Activated T-helper 17 cell treated with anti-CD3 and anti-CD28 coated beads, Interleukin-2, amount 50 U/mL, for 72 hours (primary cell): ENCODE data around the gene MGST1. TPM values are rescaled to one million over a fixed set of nuclear protein-coding genes. Genes with fewer than 3 reads are reported as not detected.

Source experiments
- ATAC-seq: fragments of 150-1000 bp; cut with Tn5 transposase; replicated peaks from 2 replicates; pipeline ENCODE4 v1.10.0; 2021; ENCODE audit warnings: mild to moderate bottlenecking, moderate library complexity
- H3K27ac Mint-ChIP-seq: one replicate; pipeline ENCODE4 v1.8.0; 2022; ENCODE audit warnings: mixed read lengths
- H3K27me3 Mint-ChIP-seq: one replicate; pipeline ENCODE4 v1.8.0; 2022; ENCODE audit warnings: mixed read lengths
- H3K36me3 Mint-ChIP-seq: one replicate; pipeline ENCODE4 v1.8.0; 2022; ENCODE audit warnings: low read depth, mild to moderate bottlenecking, mixed read lengths
- H3K4me1 Mint-ChIP-seq: one replicate; pipeline ENCODE4 v1.8.0; 2022; ENCODE audit warnings: mixed read lengths
- H3K4me3 Mint-ChIP-seq: one replicate; pipeline ENCODE4 v1.8.0; 2022; ENCODE audit warnings: mild to moderate bottlenecking, mixed read lengths
- H3K9me3 Mint-ChIP-seq: one replicate; pipeline ENCODE4 v1.8.0; 2022; ENCODE audit warnings: mixed read lengths
- total RNA-seq, 2 donors: library from RNA; stranded (reverse); gene quantifications; one replicate each; pipeline ENCODE4 v1.2.3, GENCODE V29; 2022

Gene MGST1, protein sequence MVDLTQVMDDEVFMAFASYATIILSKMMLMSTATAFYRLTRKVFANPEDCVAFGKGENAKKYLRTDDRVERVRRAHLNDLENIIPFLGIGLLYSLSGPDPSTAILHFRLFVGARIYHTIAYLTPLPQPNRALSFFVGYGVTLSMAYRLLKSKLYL
- not detected for total RNA-seq

DNA sequence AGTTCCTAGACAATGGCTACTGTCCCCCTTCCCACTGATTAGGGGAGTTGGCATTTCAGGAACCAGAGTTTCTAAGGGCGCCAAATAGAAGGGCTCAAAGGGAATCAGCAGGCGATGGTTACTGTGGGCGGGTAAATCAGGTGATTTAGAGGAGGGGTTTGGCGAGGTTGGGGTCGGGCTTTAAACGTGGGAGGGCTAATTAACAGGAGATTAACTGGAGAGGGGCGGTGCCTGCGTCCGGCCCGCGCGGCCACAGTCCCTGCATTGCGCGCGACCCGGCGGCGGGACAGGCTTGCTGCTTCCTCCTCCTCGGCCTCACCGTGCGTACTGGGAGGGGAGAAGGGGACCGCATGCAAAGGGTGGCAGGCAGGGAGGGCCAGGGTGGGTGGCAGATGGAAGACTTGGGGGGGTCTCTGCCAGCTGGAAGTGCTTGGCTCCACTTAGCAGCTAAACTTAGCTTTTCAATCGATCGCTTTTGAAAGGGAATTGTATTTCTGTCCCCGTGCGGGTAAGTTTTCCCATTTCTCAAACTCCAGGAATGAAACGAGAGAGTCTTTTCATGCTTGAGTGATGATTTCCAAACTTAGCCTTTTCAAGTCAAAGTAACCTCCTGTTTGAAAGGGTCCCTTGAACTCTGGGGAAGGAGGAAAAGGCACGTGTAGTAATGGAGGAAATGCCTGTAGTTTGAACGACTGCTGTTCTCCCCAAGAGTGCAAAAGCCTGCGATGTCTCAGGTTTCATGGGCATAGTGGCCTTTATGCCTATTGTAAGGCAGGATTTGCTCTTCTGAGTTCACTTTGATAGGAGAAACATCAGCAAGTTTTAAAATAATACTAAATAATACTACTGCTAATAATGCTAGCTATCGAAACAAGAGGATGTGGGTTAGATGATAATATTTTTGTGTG lies at the start of gene MGST1:
Gene MGST1 (plus strand): TSS at position 255 of the 908 bp plus-strand sequence. CDS start 6,608 bp downstream, outside the sequence.
- no peaks in the 10 kb centered on the region for H3K27me3 Mint-ChIP-seq
- no peak for ATAC-seq
- H3K36me3 Mint-ChIP-seq: no peaks in the 10 kb centered on the region
- no peaks in the 10 kb centered on the region for H3K4me1 Mint-ChIP-seq
- no peak within 1 kb of the TSS for H3K27ac Mint-ChIP-seq
- H3K4me3 Mint-ChIP-seq: no peak within 1 kb of the TSS
- H3K9me3 Mint-ChIP-seq: no peaks in the 10 kb centered on the region

DNA sequence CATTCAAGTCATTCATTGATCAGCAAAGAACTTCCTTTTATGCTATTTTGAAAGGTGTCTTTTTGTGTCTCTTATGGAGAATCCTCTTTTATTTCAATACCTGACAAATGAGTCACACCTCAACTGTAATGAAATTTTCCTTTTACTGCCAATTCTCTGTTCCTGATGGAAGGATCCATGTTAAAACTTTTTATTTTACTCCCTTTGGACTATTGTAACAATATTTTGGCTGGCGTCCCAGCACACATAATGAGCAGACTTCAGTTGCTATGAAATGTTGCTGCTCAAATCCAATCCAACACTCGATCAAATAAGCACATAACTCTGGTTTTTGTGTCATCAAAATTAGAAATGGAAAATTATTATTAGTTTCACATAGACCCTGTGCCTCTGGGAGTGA lies 48.0 kb upstream of the MGST1 start:
- H3K36me3 Mint-ChIP-seq: no peaks in the 10 kb centered on the region
- peaks cover 4% of the 10 kb centered on the region for H3K9me3 Mint-ChIP-seq
- no peak overlapping the region for H3K27ac Mint-ChIP-seq
- no peak overlapping the region for H3K4me3 Mint-ChIP-seq
- ATAC-seq: no peak
- no peaks in the 10 kb centered on the region for H3K27me3 Mint-ChIP-seq
- H3K4me1 Mint-ChIP-seq: no peaks in the 10 kb centered on the region

DNA sequence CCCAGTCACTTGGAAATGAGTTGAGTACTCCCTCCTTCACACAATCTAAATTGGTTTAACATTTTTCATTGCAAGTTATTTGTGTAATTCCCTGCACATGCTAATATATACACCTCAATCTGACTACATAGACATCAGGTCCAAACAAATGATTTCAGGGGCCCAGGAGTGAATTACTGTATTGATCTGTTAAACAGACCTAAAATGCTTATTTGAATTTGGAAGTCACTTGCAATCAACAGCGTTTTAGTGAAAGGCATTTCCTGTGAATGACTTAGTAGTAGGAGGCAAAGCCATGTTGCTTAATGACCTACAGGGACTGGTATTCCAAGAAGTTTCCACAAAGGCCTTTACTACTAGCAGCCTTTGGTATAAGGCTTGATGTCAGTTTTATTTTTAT lies 47.3 kb upstream of the MGST1 start:
- peaks cover 4% of the 10 kb centered on the region for H3K9me3 Mint-ChIP-seq
- H3K36me3 Mint-ChIP-seq: no peaks in the 10 kb centered on the region
- no peaks in the 10 kb centered on the region for H3K27me3 Mint-ChIP-seq
- H3K4me3 Mint-ChIP-seq: no peak overlapping the region
- H3K4me1 Mint-ChIP-seq: no peaks in the 10 kb centered on the region
- ATAC-seq: no peak
- H3K27ac Mint-ChIP-seq: no peak overlapping the region

DNA sequence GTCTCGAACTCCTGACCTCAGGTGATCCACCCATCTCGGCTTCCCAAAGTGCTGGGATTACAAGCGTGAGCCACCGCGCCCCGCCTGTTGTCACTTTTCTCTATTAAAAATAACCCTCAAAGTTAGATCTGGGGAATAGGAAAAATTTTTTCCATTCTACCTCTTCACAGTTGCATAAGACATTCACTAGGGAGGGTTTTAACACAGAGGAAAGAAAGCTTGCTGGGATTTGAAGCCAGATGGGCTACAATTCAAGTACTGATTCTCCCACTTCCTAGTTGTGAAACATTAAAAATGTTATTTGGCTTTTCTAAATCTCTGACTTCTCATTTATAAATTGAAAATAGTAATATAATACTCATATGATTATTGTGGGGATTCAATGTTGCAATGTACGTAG lies 46.7 kb upstream of the MGST1 start:
- ATAC-seq: no peak
- Mint-ChIP-seq H3K4me3 (no peak overlapping the region), H3K36me3 (no peaks in the 10 kb centered on the region), H3K27ac (no peak overlapping the region), H3K4me1 (no peaks in the 10 kb centered on the region), H3K9me3 (peaks cover 3% of the 10 kb centered on the region), H3K27me3 (no peaks in the 10 kb centered on the region)

DNA sequence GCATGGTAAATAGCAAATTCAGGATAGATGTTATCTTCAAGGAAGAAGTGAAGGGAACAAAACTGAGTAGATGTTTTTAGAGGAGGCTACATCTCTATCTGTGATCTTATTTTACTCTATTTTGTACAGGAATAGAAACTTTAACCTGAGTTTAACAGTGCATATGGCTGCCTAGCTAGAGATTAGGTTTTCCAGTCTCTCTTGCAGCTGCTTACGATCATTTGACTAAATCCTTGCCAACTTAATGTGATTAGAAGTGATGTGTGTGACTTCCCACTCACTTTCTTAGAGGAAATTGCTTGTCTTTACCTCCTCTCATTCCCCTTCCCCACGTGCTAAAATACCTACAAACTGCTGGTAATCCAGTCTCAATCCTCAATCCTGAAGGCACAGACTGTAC lies 43.5 kb upstream of the MGST1 start:
- Mint-ChIP-seq H3K27ac (no peak overlapping the region), H3K27me3 (no peaks in the 10 kb centered on the region), H3K9me3 (no peaks in the 10 kb centered on the region), H3K36me3 (no peaks in the 10 kb centered on the region), H3K4me1 (no peaks in the 10 kb centered on the region), H3K4me3 (no peak overlapping the region)
- no peak for ATAC-seq

DNA sequence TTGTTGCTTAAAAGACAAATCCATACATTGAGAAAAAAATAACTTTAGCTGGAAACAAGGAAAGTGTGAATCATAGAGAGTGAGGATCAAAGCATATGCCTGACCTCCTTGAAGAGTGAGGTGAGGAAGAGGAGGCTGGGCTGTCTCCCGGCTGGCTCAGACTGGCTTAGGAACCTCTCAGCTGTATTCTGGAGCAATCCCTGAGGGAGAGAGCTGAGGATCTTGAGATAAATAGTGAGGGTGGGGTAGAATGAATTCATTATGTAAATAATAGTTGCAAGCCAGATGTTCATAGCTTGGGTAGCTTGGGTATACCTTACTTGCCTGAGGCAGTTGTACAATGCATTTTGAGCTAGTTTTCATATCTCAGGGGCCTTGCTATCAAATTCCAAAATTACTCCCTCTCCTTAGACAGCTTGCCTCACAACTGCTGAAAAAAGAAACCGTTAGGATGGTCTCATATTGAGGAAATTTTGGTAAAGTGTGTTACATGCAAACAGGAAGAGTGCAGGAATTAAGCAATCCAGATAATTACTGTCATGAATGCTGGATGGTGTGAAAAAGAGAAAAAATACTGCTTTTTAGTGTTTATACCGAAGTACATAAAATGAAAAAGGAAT lies 39.5 kb upstream of the MGST1 start:
- H3K27me3 Mint-ChIP-seq: no peaks in the 10 kb centered on the region
- no peak for ATAC-seq
- H3K9me3 Mint-ChIP-seq: peaks cover 13% of the 10 kb centered on the region
- H3K36me3 Mint-ChIP-seq: no peaks in the 10 kb centered on the region
- H3K27ac Mint-ChIP-seq: no peak overlapping the region
- H3K4me3 Mint-ChIP-seq: no peak overlapping the region
- H3K4me1 Mint-ChIP-seq: no peaks in the 10 kb centered on the region

DNA sequence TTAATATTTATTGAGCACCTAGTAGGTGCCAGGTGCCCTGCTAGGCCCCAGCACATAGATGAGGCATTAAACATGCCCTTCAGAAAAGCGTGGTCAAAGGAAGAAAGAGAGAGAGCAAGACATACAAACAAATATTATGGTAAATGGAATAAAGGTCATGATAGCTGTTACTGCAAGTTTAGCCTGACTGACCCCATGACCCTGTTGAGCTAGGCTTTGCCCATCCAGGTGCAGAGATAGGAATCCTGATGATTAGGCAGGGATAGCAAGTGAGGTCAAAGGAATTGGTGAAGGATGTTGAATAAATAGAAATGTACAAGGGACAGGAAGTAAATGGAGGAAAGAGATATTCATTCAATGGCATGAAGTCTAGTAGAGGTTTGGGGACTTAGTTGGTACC lies 36.5 kb upstream of the MGST1 start:
- no peak for ATAC-seq
- Mint-ChIP-seq H3K36me3 (no peaks in the 10 kb centered on the region), H3K27ac (no peak overlapping the region), H3K27me3 (no peaks in the 10 kb centered on the region), H3K9me3 (peaks cover 19% of the 10 kb centered on the region), H3K4me1 (no peaks in the 10 kb centered on the region), H3K4me3 (no peak overlapping the region)

DNA sequence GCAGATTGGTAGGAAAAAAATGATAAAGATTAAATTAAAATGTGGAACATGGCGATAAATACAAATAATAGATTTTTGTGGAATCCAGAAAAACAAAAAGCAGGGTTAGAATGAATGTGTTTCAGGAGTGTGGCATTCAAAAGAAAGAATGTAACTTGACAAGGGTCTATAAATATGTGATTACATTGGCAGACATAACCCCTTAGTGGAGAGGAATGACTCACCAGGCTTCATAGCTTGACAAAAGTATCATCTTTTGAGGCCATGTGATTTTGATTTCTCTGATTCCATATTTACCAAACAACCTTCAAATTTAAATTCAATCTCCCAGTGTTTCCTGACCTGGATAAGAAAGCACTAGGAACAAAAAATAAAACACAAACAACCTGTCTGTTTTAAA lies 24.4 kb upstream of the MGST1 start:
- Mint-ChIP-seq H3K4me1 (no peaks in the 10 kb centered on the region), H3K27me3 (no peaks in the 10 kb centered on the region)

DNA sequence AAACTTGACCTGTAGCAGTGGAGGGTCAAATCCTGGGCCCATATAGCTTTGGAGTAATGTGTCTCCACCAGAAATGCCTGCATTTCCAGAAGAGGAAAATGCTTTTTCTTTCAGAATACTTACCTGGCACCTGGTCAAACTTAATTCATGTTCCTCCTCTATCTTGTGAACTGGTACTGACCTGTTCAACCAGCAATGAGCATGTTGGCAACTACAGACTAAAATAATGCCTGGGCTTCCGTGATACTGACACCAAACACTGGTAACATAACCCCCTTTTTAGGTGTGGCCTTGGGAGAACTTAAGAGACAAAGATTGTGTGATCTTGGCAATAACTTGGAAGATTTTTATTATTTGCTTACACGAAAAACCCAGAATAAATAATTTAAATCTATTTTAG lies 23.8 kb upstream of the MGST1 start:
- no peak for ATAC-seq

More for the DNA sequence above, 24.4 kb upstream of the MGST1 start:
- Mint-ChIP-seq H3K9me3 (peaks cover 27% of the 10 kb centered on the region), H3K27ac (no peak overlapping the region), H3K36me3 (no peaks in the 10 kb centered on the region), H3K4me3 (no peak overlapping the region)
- ATAC-seq: no peak

DNA sequence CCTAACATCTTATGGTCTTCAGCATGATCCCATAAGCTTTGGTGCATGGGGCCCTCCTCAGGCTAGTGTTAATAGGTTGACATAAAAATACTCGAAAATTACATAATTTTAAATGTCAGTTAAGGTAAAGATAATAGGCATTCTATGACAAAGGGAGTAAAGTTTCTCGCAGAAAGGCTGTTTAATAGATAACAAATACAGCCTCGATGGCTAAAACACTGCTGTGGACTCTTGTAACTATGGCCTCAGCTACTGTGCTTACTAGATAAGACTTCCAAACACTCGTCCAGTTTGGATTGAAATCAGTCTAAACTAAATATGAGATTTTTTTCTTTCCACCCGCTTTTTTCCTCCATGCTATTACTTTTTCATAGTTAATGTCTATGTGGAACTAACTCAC lies 23.2 kb upstream of the MGST1 start:
- no peaks in the 10 kb centered on the region for H3K27me3 Mint-ChIP-seq
- H3K36me3 Mint-ChIP-seq: no peaks in the 10 kb centered on the region
- H3K4me1 Mint-ChIP-seq: no peaks in the 10 kb centered on the region
- no peak for ATAC-seq
- no peak overlapping the region for H3K4me3 Mint-ChIP-seq
- H3K9me3 Mint-ChIP-seq: peaks cover 27% of the 10 kb centered on the region
- no peak overlapping the region for H3K27ac Mint-ChIP-seq

More for the DNA sequence above, 23.8 kb upstream of the MGST1 start:
- H3K4me3 Mint-ChIP-seq: no peak overlapping the region
- no peaks in the 10 kb centered on the region for H3K4me1 Mint-ChIP-seq
- H3K36me3 Mint-ChIP-seq: no peaks in the 10 kb centered on the region
- no peaks in the 10 kb centered on the region for H3K27me3 Mint-ChIP-seq
- H3K9me3 Mint-ChIP-seq: peaks cover 25% of the 10 kb centered on the region
- H3K27ac Mint-ChIP-seq: no peak overlapping the region

DNA sequence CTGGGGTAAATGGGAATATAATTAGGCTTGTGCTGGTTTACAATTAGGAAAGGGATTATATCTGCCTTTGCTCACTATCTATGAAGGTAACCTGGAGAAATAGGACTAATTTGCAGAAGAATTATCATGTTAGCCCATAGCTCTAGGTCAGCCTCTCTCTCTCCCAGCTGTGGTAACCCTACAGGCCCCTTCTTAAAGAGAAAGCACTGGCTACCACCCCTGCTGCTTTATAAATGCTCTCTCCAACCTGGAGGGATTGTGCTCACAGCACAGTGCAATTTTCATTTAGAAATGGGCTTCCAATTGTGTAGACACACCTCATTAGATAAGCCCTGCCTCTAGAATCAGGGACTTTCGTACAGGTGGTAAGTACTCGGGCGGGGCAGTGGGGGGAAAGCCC lies 22.7 kb upstream of the MGST1 start:
- H3K4me3 Mint-ChIP-seq: no peak overlapping the region
- no peaks in the 10 kb centered on the region for H3K27me3 Mint-ChIP-seq
- no peaks in the 10 kb centered on the region for H3K4me1 Mint-ChIP-seq
- ATAC-seq: no peak
- no peak overlapping the region for H3K27ac Mint-ChIP-seq
- peaks cover 25% of the 10 kb centered on the region for H3K9me3 Mint-ChIP-seq
- no peaks in the 10 kb centered on the region for H3K36me3 Mint-ChIP-seq

DNA sequence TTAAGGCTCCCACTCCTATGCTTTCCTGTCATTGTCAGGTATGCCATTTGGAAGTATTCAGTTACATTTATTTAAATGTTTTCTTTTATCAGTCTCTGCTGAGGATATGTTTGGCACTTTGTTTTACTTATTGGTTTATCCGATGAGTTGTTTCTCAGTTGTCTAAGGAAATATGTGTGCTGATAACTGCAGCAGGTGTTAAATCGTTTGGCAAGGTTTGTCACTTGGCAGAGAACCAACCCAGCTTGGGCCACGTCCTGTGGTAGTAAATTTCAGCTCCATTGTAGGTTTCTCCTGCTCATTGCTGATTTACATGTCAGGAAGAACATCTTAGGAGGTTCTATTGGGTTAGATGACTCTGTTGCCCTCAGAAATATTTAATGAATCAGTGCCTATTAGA lies 22.0 kb upstream of the MGST1 start:
- ATAC-seq: no peak
- no peak overlapping the region for H3K27ac Mint-ChIP-seq
- H3K27me3 Mint-ChIP-seq: no peaks in the 10 kb centered on the region
- H3K4me1 Mint-ChIP-seq: no peaks in the 10 kb centered on the region
- H3K36me3 Mint-ChIP-seq: no peaks in the 10 kb centered on the region
- peaks cover 23% of the 10 kb centered on the region for H3K9me3 Mint-ChIP-seq
- H3K4me3 Mint-ChIP-seq: no peak overlapping the region

DNA sequence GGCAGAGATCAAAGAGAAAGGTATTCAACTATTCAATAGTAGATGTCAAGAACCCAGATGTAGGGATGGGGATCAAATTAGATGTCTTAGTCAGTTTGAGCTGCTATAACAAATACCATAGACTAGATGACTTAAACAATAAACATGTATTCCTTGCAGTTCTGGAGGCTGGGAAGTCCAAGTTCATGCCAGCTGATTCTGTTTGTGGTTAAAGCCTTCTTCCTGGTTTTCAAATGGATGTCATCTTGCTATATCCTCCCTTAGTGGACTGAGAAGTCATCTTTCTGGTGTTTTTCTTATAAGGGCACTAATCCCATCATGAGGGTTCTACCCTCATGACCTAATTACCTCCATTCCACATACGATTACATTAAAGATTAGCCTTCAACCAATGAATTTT lies 19.5 kb upstream of the MGST1 start:
- H3K27me3 Mint-ChIP-seq: no peaks in the 10 kb centered on the region

DNA sequence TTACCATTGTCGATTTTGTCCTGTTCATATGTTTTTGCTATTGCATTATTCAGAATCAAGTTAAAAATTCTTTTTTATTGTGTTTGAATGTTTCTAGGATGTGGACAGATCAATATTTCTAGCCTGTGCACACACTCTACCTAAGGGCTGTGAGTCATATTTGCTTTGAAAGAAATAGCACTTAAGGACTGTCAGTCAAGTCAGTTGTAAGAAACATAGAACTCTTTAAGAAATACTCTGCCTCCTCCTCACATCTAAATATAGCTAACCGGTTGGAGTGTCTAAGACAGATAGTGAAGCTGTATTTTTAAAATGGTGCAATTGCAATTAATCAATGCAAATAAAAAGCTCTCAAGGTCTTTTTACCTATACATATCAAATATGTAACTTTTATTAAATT lies 17.9 kb upstream of the MGST1 start:
- Mint-ChIP-seq H3K9me3 (peaks cover 17% of the 10 kb centered on the region), H3K27me3 (no peaks in the 10 kb centered on the region), H3K27ac (no peak overlapping the region), H3K4me1 (no peaks in the 10 kb centered on the region), H3K36me3 (no peaks in the 10 kb centered on the region), H3K4me3 (no peak overlapping the region)
- no peak for ATAC-seq

More for the DNA sequence above, 19.5 kb upstream of the MGST1 start:
- H3K9me3 Mint-ChIP-seq: peaks cover 12% of the 10 kb centered on the region
- no peak for ATAC-seq
- no peak overlapping the region for H3K4me3 Mint-ChIP-seq
- H3K4me1 Mint-ChIP-seq: no peaks in the 10 kb centered on the region
- no peaks in the 10 kb centered on the region for H3K36me3 Mint-ChIP-seq
- no peak overlapping the region for H3K27ac Mint-ChIP-seq

DNA sequence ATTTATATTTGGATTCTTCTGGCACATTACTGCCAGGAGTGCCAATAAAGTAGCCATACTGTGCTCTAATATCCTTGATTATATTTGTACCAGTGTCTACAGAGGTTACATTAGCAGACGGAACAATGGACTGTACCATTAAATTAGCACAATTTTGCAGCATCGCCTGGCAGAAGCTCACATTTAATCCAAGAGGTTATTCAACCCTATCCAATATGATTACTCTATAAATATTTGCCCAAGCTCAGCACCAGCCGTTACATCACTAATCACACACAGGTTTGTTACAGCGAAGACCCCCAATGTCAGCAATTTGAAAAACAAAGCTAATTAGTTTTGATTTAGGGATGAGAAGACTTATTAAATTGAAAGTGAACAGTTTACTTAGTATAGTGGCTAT lies 16.9 kb upstream of the MGST1 start:
- no peak overlapping the region for H3K4me3 Mint-ChIP-seq
- no peaks in the 10 kb centered on the region for H3K4me1 Mint-ChIP-seq
- no peaks in the 10 kb centered on the region for H3K27me3 Mint-ChIP-seq
- H3K36me3 Mint-ChIP-seq: no peaks in the 10 kb centered on the region
- no peak overlapping the region for H3K27ac Mint-ChIP-seq
- no peak for ATAC-seq
- H3K9me3 Mint-ChIP-seq: peaks cover 21% of the 10 kb centered on the region
